Spinal cord (tissue), 10 donors: ENCODE results near the gene C19orf33. TPM values are rescaled to one million over a fixed set of nuclear protein-coding genes. Genes with fewer than 3 reads are reported as not detected.
A peak's percentile ranks its signal among the peaks of the same experiment; 100 is the strongest.
"Not testable (repeated sequence)": the region's sequence is repeated elsewhere in the genome, so short reads cannot be mapped to it uniquely, and the experiment has no call there.

Source experiments
- DNase-seq, 6 donors: peaks; one replicate each; pipeline versions ENCODE4 v3.0.0 to v3.0.0-alpha.2; 2013 to 2015; ENCODE audit warnings: low spot score in 6 of 6, low read depth in 4 of 6
- H3K27ac ChIP-seq: one replicate; pipeline ENCODE4 v1.5.1; 2013; ENCODE audit warnings: low read depth, low read length, control low read depth
- H3K27me3 ChIP-seq: one replicate; pipeline ENCODE4 v1.6.1; 2013; ENCODE audit warnings: low read length; ENCODE audit not compliant: control insufficient read depth, insufficient read depth
- H3K36me3 ChIP-seq: one replicate; pipeline ENCODE4 v1.6.1; 2013; ENCODE audit warnings: low read length; ENCODE audit not compliant: control insufficient read depth, insufficient read depth
- H3K4me1 ChIP-seq: one replicate; pipeline ENCODE4 v1.6.1; 2013; ENCODE audit warnings: low read length; ENCODE audit not compliant: control insufficient read depth, insufficient read depth
- H3K4me3 ChIP-seq: one replicate; pipeline ENCODE4 v1.5.1; 2013; ENCODE audit warnings: low read depth, low read length, control low read depth
- H3K9me3 ChIP-seq: one replicate; pipeline ENCODE4 v1.6.1; 2013; ENCODE audit warnings: low read length; ENCODE audit not compliant: control insufficient read depth, insufficient read depth
- WGBS: methylation state at CpG from one replicate; pipeline ENCODE4 v1.1.5; 2013; ENCODE audit warnings: missing lambda C conversion rate; ENCODE audit not compliant: insufficient coverage; 5-methylcytosine and 5-hydroxymethylcytosine counted together
- long read RNA-seq, 4 donors: transcript quantifications; one replicate each; lab custom pipeline, GENCODE V29; 2026
- polyA plus RNA-seq, 2 donors: library from polyadenylated mRNA; unstranded; fragments of 120-200 nt; gene quantifications; one replicate each; pipeline ENCODE4 v1.2.1, GENCODE V29; 2013; ENCODE audit not compliant: insufficient read length in 2 of 2
- total RNA-seq, 2 donors: library from RNA; depleted of rRNA in 1 of 2; stranded (reverse); fragments of 120-200 nt in 1 of 2; fragments of >200 nt in 1 of 2; gene quantifications; one replicate each; pipeline versions ENCODE4 v1.2.3 to v1.2.4, GENCODE V29; 2013 to 2014
- donor health status: healthy.

Gene C19orf33
- total RNA-seq: 100 to 1,000 TPM in 1 of 2 donors, 10 to 100 TPM in 1; 12.4 to 134 TPM
- polyA plus RNA-seq: 10 to 100 TPM in 1 of 2 donors, under 1 TPM in 1; 0.97 to 13.5 TPM
- long read RNA-seq, donor 1, partial matches to known transcripts: 0 of 6 reads
- long read RNA-seq, donor 1, other reads (novel, unspliced or antisense): 0 of 6 reads
- long read RNA-seq, donor 2: 0 reads
- long read RNA-seq, donor 3: 0 reads
- long read RNA-seq, donor 4, transcript C19orf33-201 (4 exons, 467 nt): major isoform, 39 of 55 reads
- long read RNA-seq, donor 4, transcript C19orf33-203 (3 exons, 462 nt): minor isoform, 5 of 55 reads
- long read RNA-seq, donor 4, transcript C19orf33-202 (4 exons, 520 nt): minor isoform, 11 of 55 reads
- long read RNA-seq, donor 4, partial matches to known transcripts: 0 of 55 reads
- long read RNA-seq, donor 4, other reads (novel, unspliced or antisense): 0 of 55 reads

DNA sequence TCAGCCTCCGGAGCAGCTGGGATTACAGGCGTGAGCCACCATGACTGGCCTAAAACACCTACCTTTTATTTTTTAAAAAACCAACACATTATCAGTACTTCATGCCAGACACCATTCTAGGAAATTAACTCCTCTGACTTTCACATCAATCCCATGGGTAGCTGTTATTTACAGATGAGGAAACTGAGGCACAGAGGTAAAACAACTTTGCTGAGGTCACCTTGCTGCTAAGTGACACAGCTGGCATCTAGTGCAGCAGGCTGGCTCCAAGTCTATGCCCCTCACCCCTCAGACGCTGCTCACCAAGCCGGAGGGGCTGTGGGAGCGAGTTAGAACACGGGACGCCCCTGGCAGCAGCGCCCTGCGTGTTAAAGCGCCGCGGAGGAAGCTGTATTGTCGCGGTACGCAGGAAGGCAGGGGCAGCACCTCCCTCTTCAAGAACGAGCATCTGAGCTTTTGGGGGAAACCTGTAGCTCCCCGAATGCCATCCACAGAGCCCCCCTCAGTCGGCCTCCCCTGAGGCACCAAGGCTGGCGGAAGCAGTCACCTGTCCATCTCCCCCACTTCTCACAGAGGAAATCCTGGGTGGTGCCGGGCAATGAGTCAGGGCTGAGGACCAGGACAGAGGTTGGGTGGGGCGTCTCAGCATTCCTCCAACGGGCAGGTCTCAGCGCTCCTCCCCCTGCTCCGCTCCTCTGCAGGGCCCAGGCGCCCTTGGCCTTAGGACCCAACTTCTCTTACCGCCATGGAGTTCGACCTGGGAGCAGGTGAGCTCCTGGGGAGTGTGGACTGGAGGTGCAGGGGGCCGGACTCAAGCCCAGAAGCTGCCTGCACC is at the start of gene C19orf33:
Gene C19orf33, plus strand, starts transcription at position 735 of the 835 bp plus-strand sequence. Its CDS starts 11 bp downstream, at position 746.
- no peak within 1 kb of the TSS for H3K27ac ChIP-seq
- H3K4me3 ChIP-seq: no peak within 1 kb of the TSS
- no peaks in the 10 kb centered on the region for H3K4me1 ChIP-seq
- no peak for DNase-seq
- no peaks in the 10 kb centered on the region for H3K9me3 ChIP-seq
- H3K27me3 ChIP-seq: no peaks in the 10 kb centered on the region
- WGBS: 48% methylated on average over 22 of the region's 28 CpGs
- H3K36me3 ChIP-seq: peaks cover 52% of the 10 kb centered on the region

DNA sequence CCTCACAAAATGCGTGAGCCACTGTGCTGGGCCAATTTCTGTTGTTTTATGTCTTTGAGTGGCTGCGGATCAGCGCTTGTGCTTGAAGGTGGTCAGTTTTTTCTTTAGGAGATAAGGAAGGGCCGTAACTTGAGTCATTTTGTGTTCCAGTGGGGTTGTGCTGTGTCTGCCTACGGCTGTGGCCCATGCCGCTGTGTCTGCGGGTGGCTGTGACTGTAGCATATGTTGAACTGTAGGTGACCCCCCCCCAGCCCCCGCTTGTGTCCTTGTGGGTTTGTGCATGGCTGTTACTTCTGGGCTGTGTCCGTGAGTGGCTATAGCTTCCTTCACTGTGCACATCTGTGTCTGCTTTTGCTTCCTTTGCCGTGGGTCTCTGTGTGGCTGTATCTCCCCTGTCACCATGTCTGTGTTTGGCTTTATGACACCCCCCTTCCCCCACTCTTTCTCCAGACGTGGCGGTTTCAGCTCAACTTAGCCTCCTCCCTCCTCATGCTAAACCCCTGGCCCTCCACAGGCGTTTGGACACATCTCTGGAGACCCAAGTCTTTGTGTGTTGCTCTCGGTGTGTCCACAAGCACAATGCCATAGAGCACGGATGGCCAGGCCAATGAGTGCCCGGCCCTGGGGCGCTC is 48.6 kb upstream of the C19orf33 start:
- peak overlapping the region; percentile 11 for H3K27ac ChIP-seq
- H3K9me3 ChIP-seq: no peaks in the 10 kb centered on the region
- no peaks in the 10 kb centered on the region for H3K36me3 ChIP-seq
- peak in 1 of 6 donors; percentile 45 for DNase-seq
- 39% methylated on average over 16 of the region's 17 CpGs for WGBS
- peaks cover 14% of the 10 kb centered on the region for H3K27me3 ChIP-seq
- peaks cover 52% of the 10 kb centered on the region for H3K4me1 ChIP-seq
- H3K4me3 ChIP-seq: peak overlapping the region; percentile 29

DNA sequence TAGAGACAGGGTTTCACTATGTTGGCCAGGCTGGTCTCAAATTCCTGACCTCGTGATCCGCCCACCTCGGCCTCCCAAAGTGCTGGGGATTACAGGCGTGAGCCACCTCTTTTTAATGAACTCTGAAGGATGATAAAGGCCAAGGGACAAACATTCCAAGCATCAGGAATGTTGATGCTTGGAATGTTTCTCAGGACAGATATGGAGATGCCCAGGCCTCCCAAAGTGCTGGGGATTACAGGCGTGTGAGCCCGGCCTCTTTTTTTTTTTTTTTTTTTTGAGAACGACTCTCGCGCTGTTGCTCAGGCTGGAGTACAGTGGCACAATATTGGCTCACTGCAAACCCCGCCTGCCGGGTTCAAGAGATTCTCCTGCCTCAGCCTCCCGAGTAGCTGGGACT is 42.1 kb upstream of the C19orf33 start:
- not testable (repeated sequence) for H3K36me3 ChIP-seq, H3K27ac ChIP-seq, H3K4me3 ChIP-seq, DNase-seq, H3K9me3 ChIP-seq
- Histone ChIP-seq H3K27me3 (peaks cover 14% of the 10 kb centered on the region), H3K4me1 (peaks cover 20% of the 10 kb centered on the region)
- WGBS: 97% methylated on average over 12 of the region's 12 CpGs

DNA sequence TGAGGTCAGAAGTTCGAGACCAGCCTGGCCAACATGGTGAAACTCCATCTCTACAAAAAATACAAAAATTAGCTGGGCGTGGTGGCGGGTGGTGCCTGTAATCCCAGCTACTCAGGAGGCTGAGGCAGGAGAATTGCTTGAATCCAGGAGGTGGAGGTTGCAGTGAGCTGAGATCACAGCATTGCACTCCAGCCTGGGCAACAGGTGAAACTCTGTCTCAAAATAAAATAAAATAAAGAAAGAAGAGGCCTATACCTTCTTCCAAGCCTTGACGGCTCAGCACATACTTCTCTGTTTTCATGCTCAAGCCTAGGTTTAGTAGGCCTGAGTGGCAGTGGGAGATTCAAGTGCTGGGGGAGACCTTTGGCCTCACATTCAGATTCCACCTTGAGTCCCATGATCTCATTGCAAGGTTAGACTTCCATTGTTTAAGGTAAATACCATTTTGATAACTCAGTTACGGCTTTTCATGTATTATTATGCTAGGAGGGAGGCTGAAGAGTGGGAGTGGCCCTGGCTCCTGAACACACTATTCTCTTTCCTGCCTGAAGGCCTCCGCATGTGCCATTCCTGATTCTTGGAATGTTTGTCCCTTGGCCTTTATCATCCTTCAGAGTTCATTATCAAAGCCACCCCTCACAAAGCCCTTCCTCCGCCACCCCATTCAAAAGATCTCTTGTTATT is 41.3 kb upstream of the C19orf33 start:
- no peaks in the 10 kb centered on the region for H3K9me3 ChIP-seq
- peaks cover 22% of the 10 kb centered on the region for H3K4me1 ChIP-seq
- no peaks in the 10 kb centered on the region for H3K36me3 ChIP-seq
- WGBS: 100% methylated on average over 2 of the region's 7 CpGs
- H3K27me3 ChIP-seq: peaks cover 14% of the 10 kb centered on the region
- DNase-seq: no peak
- no peak overlapping the region for H3K27ac ChIP-seq
- H3K4me3 ChIP-seq: no peak overlapping the region

DNA sequence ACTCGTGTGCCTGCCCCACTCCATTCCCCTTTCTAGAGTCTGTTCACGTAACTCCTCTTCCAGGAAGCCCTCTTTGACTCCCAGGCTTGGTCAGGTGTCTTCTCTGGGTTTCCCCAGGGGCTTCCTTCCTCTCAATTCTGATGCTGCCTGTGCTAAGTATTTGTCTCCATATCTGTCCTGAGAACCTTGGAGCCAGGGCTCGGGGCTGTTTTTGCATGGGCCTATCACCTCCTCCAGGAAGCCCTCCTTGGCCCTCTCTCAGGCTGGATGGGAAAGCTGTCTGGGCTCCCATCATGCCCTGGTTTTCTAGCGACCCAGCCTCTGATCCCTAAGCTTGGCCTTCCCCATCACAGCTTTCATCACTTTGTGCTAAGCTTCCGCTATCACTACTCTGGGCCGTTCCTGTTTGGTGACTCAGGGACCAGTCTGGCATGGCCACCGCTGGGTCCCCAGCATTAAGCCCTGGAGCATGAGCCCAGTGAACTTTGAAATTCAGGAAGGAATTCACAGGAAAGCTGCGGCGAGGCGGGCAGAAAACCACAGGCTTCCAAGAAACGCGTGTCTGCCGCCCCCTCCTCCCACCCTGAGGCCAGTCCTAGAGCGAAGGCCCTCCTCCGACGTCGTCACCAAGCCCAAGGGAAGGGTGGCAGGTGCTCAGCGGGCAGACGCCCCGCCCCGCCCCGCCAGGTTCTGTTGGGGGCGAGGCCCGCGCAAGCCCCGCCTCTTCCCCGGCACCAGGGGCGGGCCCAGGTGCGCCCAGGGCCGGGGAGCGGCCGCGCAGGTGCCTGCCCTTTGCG is 40.2 kb upstream of the C19orf33 start:
- Histone ChIP-seq H3K4me3 (peak overlapping the region; percentile 40), H3K4me1 (peaks cover 25% of the 10 kb centered on the region), H3K27me3 (peaks cover 14% of the 10 kb centered on the region), H3K27ac (peak overlapping the region; percentile 45), H3K9me3 (no peaks in the 10 kb centered on the region), H3K36me3 (no peaks in the 10 kb centered on the region)
- DNase-seq: peak in 2 of 6 donors; percentile 40 to 93
- WGBS: 7% methylated on average over 32 of the region's 34 CpGs

DNA sequence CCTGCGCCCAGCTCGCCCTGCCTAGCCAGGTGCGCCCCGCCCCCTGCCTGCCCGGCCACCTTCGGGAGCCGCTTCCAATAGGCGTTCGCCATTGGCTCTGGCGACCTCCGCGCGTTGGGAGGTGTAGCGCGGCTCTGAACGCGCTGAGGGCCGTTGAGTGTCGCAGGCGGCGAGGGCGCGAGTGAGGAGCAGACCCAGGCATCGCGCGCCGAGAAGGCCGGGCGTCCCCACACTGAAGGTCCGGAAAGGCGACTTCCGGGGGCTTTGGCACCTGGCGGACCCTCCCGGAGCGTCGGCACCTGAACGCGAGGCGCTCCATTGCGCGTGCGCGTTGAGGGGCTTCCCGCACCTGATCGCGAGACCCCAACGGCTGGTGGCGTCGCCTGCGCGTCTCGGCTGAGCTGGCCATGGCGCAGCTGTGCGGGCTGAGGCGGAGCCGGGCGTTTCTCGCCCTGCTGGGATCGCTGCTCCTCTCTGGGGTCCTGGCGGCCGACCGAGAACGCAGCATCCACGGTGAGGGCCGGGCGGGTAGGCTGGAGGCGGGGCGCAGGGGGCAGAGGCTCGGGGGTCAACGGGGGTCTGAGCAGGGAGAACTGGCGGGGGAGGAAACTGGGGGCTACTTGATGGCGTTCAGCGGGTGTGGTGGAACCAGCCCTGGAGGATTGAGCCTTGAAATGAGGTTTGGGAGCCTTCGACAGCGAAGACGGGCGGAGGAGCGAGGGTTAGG is 39.4 kb upstream of the C19orf33 start, which contains the start of gene SPINT2:
Gene SPINT2, plus strand, starts transcription at position 88 of the 727 bp plus-strand sequence. Its CDS starts 320 bp downstream, at position 408.
- Histone ChIP-seq H3K4me3 (peak within 1 kb of the TSS; percentile 40), H3K9me3 (no peaks in the 10 kb centered on the region), H3K36me3 (no peaks in the 10 kb centered on the region), H3K4me1 (peaks cover 25% of the 10 kb centered on the region), H3K27me3 (peaks cover 14% of the 10 kb centered on the region), H3K27ac (peak within 1 kb of the TSS; percentile 88)
- DNase-seq: peak in 4 of 6 donors; percentile 43 to 96 (median 74)
- WGBS: 3% methylated on average over 77 of the region's 78 CpGs

DNA sequence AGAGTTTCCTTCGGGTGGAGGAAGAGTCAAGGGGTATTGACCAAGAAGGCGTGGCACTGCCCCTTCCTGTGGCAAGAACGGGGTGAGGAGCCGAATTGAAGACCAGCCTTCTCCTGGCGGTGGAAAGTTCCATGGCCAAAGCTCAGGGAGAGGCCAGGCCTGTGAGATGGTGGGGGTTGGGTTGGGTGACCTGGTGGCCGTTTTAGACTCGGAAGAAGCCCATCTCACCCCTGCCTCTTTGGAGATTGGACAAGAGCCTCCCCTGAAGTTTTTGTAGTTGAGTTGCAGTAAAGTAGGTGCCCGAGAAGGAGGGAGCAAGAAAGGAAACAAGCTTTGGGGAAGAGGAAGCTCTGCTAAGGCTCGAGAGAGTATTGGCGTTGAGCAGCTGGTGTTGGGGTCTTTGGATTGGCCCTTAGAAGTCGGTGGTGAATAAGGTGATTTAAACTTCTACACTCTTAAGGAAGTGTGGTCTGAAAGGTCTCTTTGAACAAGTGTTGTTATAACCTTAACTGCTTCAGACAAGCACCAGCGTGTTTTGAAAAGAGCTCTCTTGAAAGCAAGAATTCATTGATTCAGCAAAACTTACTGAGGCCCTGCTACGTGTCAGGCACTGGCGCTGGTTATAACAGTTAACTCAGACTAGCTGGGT is 38.7 kb upstream of the C19orf33 start:
- Histone ChIP-seq H3K27ac (peak overlapping the region; percentile 88), H3K4me1 (peaks cover 25% of the 10 kb centered on the region), H3K9me3 (no peaks in the 10 kb centered on the region), H3K4me3 (peak overlapping the region; percentile 40), H3K36me3 (no peaks in the 10 kb centered on the region), H3K27me3 (peaks cover 14% of the 10 kb centered on the region)
- peak in 1 of 6 donors; percentile 49 for DNase-seq
- WGBS: 30% methylated on average over 11 of the region's 14 CpGs
